GM03348 (cell line): ENCODE measurements around the gene VEZT.

Source experiments
- DNase-seq: peaks from one replicate; pipeline ENCODE4 v3.0.0; 2012; ENCODE audit warnings: low spot score

The VEZT gene

DNA sequence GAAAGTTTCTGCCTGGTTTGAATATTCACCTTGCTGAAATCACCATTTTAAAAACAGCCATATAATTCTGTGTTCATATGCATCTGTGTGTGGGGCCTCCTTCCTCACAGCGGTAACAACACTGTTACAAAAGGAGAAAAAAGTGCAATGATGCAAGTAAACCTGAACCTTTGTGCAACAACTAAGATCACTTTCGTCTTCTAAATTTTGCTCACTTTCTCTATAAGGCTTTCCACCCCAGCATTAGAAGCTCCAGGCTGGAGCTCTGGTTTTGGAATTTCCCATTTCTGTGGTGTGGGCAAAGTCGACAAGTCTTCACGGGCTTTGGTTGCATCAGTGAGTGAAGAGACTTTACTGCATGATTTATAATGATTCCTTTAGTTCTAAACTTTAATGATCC lies 18.7 kb upstream of the VEZT start:
- DNase-seq = no peak

DNA sequence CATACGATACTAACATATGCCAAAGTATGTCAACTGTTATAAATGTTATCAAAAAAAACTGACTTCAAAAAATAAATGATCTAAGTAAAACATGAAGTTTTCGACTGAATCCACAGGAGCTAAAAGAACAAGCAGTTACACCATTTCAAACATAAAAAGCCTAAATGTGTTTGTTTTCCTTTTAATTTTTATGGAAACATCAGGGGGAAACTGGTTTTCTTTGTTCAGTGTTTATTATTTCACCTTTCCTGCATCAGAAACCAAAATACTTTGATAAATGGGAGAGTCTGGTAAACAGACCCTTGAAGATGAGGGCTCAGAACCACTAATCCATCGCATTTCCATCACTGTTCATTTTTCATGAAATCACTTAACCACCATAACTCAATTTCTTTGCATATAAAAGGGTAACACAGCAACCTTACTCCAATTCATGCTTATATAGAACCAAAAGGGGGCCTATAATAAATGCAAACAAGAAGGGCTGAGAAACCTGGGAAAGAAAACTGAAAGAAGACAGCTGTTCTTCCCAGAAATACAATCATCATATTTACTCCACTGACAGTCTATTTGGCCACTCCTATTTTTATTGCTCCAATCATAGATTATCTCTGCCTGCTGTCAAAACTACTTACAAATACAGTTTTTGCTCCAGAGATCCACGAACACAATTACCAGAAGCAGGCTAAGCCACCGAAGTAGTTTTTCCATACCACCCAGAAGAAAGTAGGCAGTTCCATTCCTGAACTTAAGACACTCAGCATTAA lies 17.3 kb upstream of the VEZT start:
- peak; percentile 36 for DNase-seq

DNA sequence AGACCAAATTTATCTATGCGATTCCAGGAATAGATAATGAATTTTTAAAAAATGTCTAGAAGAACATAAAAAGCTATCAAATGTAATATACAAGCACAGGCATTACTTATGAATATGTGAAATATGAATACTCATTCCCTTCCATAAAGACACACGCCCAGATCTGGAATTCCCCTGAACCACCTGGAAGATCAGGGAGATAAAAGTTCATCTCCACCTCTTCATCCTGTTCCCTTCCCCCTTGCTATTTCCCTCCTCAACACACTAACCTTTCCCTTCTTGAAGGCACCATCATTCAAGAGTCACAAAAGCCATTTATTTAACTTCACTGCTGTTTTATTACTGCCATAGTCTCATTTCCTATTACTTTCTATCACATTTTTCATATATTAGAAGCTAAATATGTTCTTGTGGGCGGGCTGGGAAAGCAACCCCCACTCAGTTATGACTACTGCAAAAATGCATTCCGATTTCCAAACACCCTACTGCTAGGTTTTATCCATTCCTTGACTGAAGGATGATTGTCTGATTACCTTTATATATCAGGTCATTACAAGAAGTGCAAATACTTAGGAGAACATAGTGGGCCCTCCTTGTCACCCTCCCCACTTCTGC lies 16.4 kb upstream of the VEZT start:
- peak; percentile 59 for DNase-seq

DNA sequence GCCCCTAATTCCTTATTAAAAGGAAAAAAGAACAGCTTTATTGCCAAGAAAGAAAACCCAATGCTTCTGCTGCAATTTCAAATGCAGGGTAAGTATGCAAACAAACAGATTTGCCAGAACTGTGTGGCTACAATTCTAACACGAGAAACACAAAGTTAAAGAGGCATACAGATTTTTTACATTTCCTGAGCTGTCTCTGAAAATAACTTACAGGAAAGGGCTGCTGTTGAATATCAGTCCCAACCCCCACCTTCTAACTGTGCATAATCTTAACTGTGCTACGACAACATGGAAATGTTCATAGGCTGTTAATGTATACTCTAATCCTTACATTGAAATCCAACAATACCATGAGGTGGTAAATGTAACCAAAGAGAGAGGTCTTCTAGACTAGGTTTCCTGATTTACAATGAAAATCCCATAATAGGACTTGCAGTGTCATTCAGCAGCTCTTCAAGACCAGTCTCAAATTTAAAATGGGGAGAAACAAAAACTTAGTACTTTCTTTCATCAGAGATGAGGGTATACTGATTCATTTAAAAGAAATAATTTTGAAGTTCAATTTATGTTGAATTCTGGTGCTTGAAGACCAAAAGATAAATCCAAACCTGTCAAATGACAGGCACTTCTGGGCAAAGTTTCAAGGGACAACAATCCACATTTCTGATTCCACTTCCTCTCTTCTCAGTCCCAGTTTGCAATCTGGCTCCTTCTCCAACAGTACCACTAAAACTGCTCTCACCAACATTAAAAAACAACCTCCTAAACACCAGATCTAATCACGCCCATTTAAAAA lies 14.7 kb upstream of the VEZT start:
- peak; percentile 22 for DNase-seq

DNA sequence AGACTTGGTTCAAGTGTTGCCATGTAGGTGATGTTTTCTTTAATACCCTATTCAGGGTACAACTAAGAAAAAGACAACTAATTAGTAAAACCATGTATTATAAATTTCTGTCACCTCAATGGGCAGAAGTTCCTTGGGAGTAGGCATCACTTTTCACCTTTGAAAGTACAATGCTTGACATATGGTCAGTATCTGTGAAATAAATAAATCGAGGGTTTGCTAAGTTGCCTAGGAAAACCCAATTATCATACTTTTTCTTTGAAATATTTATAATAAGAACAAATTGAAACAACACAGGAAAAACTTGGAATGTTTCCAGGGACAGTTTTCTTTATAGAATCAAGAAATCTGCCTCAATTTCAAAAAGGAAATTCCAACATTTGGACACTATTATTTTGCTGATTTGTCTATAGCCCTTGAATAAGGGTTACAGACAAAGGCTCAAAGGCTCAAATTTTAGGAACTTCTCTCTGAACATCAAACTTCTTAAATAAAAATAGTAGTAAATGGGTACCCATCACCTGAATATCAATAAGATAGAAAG lies 14.0 kb upstream of the VEZT start:
- DNase-seq = no peak

DNA sequence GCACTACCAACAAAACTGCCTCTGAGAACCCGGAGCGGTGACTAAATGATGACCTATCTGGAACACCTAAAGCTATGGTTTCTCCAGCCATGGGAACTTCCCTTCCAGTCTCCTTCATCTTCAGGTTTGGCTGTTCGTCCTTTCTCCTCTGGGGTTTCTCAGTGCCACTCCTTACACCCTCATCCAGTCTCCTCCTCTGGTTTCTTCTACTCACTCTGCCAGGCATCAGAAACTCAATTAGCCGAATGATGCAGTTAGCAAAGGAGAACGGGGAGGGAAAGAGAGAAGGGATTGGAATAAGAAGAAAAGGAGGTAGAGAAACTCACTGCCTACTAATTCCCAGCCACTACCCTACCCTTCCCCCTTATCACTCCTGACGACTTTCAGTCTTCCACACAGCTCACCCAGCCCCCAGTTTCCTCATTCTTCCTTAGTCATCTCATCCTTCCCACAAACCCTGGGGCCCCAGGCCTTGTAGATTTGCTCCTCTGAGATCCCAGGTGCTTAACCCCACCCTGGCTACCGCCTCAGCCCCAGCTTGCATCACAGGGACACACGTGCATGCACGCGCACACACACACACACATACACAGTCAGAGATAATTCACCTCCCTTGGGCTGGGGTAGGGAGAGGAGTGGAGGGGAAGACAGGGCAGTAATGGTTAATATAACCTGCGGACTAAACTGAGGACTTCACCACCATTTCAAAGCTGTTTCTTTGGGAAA lies 13.3 kb upstream of the VEZT start:
- DNase-seq = peak; percentile 56

DNA sequence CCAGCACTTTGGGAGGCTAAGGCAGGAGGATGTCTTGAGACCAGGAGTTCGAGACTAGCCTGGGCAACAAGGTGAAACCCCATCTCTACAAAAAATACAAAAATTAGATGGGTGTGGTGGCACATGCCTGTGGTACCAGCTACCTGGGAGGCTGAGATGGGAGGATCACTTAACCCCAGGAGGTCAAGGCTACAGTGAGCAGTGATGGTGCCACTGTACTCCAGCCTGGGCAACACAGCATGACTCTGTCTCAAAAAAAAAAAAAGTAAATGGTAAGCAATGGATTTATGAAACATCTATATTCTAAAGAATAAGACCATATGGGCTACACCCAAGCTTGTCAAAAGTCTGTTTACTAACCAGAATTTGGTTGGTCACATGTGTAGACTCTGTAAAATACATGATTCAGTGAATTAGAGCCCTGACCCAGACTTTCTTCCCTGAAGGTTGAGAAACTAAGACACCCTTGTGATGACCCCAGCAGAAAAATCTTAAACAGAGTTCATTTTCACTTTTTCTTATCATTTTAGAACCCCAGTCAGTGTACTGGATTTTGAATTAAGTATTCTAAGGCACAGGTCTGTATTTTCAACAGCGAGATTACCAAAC lies 12.5 kb upstream of the VEZT start:
- no peak for DNase-seq

DNA sequence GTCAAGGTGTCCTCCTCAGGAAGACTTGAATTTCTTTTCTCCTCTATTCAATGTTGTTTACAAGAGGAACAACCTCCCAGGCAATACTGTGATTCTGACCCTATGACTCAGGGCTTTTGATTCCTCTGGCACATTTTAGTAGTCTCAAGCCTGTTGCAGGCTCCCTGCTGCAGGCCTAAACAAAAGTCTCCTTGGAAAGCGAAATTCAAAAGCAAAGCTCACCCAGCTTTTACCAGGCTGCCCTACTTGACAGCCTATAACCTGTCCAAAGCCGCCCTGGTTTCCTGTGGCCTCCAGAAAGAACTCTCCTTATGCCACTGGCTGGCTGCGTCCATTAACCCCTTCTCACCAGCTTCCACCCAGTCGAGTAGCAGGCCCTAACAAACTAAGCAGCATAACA lies 11.9 kb upstream of the VEZT start:
- peak; percentile 72 for DNase-seq

DNA sequence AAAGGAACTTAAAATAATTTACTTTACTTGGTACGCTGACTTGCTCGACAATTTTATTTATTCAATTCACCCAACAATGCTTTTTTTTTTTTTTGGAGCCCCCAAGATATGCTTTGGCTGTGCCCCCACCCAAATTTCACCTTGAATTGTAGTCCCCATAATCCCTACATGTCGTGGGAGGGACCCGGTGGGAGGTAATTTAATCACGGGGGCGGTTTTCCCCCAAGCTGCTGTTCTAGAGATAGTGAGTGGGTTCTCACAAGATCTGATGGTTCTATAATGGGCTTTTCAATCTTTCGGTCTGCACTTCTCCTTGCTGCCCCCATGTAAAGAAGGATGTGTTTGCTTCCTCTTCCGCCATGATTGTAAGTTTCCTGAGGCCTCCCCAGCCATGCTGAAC lies 10.7 kb upstream of the VEZT start:
- DNase-seq = no peak

DNA sequence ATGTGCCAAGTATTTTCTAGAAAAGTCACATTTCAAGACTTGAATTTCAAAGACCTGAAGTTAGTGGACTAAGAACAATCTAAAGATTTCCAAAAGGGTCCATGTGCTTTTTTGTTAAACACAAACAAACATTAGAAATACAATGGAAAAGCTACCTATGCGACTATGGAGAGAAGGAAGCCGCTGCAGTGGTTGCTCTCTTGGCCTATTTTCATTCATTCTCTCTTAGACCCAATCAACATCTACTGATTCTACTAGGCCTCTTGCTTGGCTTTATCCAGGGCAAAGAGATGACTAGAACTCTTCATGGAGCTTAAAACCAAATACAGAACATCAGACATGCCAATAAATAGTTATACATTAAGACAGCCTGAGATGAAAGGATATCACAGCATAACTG lies 10.2 kb upstream of the VEZT start:
- no peak for DNase-seq

DNA sequence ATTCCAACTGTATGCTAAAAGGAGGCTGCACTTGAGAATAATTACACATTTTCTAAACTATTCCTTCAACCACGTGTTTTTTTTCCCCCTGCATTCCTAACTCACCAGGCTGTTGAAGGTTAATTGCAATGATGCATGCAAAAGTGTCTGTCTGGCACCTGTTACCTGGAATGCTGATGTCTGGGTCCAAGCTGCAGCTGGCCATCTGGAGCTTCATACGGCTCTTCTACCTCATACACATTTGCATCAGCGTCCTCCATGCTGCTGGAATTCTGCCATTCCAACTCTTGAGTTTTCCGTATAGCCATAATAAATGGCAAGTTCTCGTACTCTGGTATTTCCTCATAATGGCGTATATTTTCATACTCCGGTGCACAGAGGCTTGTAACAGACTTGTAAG lies 8.9 kb upstream of the VEZT start:
- no peak for DNase-seq

DNA sequence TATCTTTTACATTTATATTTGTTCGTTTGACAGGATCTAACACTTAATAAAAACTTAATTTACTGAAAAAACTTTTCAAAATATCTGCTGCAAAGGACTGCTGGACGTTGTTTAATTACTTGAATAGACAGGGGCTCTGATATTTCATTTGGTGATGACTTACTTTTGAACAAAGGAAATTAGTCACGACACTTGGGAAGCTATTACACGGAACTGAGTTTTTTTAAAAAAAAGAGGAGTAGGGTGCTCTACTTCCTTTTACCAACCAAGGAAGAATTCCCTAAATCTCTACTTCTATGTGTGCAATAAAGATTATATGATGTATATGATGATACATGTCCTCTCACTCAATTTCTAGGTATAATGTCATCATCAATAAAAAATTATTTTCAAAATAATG lies 5.0 kb upstream of the VEZT start:
- no peak for DNase-seq

DNA sequence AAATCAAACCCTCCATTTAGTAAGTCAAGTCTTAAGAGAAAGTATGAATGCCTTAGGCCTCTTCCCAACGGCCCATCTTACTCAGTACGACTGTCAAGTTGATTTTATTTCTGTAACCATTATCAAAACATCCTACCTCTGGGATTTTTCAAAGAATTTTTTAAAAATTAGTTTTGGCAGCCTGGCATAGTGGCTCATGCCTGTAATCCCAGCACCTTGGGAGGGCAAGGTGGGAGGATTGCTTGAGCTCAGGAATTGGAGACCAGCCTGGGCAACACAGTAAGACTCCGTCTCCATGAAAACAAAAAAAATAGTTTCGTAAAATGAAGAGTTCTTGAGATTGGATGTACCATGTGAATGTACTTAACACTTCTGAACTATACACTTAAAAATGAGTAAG lies 4.5 kb upstream of the VEZT start:
- DNase-seq = no peak

DNA sequence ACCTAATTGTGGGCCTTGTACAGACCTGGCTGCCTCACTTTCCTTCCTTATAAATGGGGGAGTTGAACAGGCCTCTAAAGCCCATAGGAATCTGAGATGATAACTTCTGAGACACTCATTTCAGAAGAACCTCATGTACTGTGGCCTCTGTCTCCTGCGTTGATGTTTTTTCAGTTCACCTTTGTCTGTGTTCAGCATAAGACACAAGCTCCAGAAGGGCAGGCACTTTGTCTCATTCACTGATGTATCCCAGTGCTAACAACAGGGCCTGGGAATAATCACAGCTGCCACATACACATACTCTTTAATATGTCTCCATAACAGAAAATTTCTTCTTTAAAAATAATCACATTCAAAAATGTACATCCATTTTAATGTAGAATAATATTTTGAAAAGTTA lies 3.7 kb upstream of the VEZT start:
- DNase-seq = no peak

DNA sequence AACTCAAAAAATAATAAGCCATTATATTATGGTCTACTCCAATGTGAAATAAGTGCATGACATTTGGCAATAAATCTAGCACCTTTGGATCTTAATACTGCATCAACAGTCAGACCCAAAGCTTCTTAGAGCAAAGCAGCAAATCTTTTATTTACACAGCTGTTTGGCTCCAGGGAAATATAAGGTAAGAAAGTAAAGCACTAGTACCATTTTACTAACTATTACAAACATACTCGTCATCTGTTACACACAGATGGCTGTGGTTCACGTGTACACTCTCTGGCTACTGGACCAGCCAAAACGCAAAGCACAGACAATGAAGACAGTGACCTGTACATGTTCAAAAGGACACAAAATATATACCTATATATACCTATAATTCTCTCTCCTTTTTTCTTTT lies 3.1 kb upstream of the VEZT start:
- DNase-seq = no peak

DNA sequence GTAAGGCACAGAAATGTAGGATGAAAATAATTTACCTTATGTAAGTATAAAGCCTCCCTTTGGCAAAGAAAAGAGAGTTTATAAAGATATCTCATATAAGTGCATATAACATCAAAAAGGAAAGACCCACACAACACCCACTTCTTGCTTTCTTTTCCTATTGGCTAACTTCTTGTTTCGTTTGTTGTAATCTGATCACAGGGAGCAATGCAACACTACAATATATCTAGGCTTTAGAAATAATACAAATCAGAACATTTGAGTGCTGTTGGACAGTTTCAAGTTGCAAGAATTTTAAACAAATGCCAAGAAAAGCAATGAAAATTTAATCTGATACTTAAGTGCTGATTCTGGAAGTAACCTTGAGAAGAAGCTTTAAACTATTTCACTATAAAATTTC lies 1.7 kb upstream of the VEZT start:
- peak; percentile 57 for DNase-seq

DNA sequence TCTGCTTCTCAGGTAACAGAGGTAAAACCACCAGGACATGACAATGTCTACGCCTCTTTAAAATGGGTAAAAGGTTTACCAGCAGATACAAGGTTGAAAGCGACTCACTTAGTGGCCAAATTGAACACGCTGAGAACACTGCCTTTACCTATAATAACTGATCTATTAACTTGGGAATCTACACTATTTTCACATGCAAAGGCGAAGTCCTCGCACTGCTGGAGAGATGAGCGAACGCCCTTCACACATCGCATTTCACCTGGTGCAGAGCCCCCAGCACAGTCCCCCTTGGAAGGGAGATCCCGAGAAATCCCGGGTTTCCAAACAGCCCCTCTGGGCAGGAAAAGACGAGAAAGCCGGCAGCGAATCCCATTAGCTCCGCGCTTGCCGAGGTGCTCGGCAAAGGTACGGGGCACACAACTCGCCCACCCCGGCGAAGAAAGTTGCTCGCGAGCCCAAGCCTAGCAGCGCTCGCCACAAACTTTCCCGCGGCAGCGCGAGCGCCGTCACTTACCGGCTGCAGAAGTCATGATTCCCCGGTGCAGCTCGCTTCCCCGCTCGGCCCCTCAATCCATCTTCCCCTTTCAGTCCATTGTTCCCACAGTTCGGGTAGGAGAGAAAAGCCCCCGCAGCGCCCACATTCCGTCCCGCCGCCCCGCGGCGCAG lies 763 bp upstream of the VEZT start:
- DNase-seq = peak; percentile 4

DNA sequence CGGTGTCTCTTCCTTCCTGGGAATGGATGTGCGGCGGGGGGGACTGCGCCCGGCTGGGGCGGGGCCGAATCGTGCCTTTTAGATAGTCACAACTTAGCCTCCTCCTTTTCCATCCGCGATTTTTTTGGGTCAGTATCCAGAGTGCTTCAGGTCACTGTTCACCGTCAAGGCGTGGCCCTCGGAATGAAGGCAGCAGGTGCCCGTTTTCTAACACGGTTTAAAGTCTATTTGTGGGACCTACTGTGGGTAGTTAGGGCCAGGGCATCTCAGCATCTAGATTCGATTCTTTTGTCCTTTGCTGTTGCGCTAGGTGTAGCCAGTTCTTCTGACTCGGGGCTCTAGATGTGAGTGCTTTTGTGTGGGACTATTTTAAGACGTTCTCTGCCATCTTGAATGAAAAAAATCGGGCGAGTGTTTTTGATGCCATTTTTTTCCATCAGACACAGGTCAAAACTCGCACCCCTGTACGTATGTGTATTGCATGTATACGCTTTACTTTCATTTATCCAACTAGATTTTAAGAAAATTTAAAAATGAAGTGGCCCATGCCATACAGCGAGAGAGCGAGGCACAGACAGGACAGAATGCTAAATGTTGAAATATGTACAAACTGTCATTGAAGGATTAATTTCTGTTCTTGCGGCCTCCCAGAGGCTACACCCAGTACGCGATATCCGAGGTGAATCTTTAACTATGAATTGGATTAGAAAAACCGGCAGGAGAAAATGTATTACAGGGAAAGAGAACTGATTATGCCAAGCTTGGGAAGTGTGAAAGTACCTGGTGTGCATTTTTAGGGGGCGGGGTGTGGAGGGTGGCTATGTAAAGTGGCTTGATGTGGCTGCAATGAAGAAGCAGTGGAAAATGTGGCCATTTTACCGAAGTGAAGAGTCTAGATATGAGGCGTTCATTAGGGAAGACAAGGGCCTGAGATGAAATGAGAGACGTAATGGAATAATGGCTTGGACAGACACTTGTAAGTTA lies 835 bp downstream of the VEZT start:
- peak; percentile 85 for DNase-seq

DNA sequence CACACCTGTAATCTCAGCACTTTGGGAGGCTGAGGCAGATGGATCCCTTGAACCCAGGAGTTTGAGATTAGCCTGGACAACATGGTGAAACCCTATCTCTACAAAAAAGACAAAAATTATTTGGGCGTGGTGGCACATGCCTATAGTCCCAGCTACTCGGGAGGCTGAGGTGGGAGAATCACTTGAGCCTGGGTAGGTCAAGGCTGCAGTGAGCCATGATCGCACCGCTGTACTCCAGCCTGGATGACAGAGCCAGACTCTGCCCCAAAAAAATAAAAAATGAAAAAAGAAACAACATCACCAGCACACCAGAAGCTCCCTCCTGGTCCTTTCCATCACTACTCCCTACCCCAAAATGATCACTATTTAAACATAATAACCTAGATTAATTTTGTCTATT lies 2.6 kb downstream of the VEZT start:
- DNase-seq = no peak

DNA sequence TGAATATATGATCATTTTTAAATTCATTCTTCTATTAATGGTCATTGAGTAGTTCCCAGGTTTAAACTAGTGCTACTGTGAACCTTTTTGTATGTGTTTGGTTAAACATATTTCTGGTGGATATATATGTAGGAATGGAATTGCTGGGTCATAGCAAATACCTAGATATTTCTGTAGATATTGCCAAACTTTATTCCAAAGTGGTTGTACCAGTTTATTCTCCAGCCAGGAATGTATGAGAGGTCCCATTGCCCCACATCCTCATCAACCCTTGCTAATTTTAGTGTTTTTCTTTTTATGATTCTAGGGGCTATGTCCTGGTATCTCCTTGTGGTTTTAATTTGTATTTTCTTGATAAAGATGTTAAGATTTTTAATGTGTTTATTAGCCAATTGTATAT lies 3.1 kb downstream of the VEZT start:
- DNase-seq = no peak
